ENCODE measurements around the gene DNAJC25.
"Not testable (repeated sequence)": the region's sequence is repeated elsewhere in the genome, so short reads cannot be mapped to it uniquely, and the experiment has no call there.

The DNAJC25 gene

DNA sequence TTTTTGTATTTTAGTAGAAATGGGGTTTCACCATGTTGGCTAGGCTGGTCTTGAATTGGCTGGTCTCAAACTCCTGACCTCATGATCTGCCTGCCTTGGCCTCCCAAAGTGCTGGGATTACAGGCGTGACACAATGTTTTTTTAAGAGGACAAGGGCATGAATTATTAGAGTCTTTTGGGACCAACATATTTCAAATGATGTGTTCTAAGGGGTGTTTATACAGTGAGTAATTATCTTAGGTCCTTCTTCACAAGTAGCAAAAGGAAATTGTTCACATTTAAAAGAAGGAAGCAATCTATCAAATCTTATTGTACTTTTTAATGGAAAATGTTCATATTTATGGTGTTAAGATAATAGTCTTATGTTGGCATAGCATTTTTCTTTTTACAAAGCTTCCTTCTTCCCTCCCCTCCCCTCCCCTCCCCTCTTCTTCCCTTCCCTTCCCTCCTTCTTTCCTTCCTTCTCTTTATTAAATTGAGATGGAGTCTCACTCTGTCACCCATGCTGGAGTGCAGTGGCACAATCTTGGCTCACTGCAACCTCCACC, 37.0 kb downstream of the DNAJC25 start:
- no peak for DNase-seq (ENCODE audit: low read depth)

DNA sequence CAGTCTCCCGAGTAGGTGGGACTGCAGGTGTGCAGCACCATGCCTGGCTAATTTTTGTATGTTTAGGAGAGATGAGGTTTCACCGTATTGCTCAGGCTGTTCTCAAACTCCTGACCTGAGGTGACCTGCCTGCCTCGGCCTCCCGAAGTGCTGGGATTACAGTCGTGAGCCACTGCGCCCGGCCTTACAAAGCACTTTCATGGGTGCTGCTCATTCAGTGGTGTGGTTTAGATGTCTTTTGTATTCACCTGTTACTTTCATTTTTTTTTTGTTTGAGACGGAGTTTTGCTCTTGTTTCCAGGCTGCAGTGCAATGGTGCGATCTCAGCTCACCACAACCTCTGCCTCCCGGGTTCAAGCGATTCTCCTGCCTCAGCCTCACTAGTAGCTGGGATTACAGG, 37.5 kb downstream of the DNAJC25 start:
- DNase-seq (ENCODE audit: low read depth): not testable (repeated sequence)

DNA sequence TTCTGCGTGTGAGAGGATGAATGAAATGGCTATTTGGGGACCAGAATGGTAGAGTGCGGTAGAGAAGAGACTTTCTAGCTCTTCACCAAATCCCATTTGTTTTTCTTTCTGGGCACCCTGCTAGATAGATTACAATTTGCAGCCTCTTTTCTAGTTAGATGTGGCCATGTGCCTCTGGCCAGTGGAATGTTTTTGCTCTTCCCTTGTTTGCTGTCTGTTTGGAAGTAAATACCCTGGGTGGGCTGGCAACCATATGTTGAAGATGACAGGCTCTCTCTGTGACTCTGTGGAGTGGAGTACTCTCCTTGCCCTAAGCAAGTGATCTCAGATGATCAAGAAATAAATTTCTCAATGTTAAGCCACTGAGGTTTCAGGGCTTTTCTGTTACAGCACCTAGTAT, 43.2 kb downstream of the DNAJC25 start:
- peak; percentile 43 for DNase-seq (ENCODE audit: low read depth)

DNA sequence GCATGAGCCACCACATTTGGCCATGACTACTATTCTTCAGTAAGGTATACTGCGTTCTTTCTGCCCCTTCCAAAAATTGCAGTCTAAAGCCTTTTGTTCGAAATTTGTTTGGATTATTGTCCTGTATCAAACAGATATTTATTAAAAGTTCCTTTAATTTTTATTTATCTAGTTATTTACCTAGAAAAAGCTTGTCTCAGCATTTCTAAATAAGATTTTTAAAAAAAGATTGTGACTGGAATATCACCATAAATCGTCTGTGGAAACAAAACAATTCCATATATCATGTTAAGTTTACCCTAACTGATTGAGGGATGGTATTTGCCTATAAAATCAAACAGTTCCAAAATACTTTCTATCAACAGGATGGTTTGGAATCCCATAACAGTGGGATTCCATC, 45.0 kb downstream of the DNAJC25 start:
- no peak for DNase-seq (ENCODE audit: low read depth)

DNA sequence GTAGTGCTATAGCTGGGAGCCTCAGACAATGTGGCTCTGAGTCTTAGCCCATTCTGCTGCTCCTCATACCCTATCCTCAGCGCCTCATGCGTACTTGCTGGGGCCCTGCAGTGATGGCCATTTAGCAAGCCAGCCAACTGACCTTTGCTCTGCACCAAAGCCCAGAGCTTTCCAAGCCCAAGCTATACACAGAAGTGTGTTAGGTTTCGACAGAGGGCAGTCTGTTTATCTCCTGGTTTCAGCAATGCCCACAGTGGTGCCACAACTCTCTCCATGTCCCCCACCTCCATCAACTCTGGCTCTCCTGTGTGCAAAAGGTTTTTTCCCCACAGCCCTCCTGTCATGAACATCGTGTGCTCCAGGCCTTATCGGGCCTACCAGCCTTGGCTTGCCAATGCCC, 47.2 kb downstream of the DNAJC25 start:
- no peak for DNase-seq (ENCODE audit: low read depth)

DNA sequence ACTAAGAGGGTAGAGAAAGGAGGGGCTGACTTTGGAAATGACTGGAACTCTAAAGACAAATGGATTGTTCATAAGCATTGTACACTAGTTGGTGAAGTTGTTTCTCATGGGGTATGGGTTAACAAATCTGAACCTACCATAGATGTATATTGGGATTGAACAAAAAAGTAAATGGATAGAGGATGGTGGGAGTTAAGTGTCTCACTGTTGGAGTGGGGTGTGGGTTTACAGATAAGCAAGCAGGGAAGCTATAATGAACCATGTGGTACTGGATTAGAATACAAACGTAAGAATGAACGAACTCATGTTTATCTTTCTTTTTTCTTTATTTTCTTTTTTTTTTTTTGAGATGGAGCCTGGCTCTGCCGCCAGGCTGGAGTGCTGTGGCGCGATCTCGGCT, 48.1 kb downstream of the DNAJC25 start:
- no peak for DNase-seq (ENCODE audit: low read depth)

DNA sequence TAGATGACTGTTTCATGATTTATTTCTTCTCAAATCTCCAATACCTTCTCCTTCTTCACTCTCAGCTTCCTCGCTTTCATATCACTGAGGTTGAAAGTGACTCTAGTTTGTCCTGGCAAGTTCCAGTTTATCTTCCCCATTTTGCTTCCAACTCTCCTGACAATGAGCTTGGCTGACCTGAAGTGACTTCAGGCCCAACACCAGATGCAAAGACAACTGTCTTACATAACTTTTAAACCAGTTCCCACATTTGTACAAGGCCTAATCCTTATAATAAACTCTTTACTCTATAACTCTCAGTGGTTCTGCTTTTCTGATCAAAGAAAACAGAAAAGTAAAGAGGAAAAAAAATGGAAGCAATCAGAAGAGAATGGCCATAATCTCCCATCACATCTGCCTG, 52.3 kb downstream of the DNAJC25 start:
- DNase-seq (ENCODE audit: low read depth): no peak

DNA sequence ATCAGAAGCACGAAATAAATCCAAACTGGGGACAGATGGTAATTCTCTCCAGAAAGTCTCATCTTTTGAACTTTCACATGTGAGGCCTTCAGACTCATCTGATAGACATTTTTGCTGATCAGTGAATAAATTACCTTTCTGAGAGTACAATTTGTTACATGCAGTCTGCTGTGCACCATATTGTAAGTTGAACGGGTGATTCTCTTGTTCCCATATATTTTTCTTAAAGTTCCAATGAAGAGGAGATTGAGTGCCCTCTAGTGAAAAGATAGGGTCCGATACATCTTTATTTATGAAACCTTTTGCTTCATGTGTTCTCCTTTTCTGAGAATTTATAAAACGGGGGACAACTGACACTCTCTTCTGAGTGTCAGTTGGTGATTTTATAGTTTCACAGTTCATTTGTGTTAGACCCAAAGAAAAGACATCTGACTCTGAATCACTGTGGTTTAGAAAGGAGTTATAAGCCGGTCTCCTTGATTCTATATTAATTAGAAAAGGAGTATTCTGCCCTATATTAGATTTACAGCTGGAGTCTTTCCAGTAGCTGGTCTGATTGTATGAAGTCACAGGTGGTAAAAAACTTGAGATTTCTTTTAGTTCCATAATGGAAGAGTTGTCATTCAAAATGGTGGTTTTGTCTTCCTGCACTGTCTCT, 60.7 kb downstream of the DNAJC25 start:
- DNase-seq (ENCODE audit: low read depth): peak; percentile 42

DNA sequence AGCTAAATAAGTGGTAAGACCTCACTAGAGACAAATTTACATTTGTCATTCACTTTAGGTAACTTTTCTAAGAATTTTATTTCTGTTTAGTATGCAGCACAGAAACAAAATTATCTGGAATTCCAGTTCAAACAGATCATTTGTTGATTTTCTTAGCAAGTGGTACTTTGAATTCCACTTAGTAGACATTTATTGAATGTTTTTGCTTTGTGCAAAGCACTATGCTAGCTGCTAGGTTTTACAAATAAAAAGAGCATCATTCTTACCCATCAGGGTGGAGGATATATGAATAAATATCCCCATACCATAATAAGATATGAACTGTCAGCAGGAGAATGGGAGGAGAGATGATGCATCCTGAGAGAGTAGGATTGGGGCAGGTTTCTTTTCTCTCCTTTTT, 65.7 kb downstream of the DNAJC25 start:
- DNase-seq (ENCODE audit: low read depth): no peak

DNA sequence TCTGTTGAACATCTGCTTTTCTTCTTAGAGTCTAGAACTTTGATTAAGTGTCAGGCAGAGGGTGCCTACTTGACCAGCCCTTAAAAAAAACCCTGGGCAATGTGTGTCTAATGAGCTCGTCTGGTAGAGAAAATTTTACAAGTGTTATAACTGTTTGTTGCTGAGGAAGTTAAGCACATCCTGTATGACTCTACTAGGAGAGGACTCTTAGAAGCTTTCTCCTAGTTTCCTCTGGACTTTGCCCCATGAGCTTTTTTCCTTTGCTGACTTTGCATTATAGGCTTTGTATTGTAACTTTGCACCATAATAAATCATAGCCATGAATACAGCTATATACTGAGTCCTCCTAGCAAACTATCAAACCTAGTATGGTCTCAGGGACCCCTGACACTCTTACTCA, 69.6 kb downstream of the DNAJC25 start:
- DNase-seq (ENCODE audit: low read depth): no peak

Data from fibroblast of gingiva (primary cell).